ENCODE results near the gene NDUFA11.

NDUFA11 gene

GRCh38 chr19:5910638-5910907 lies 7.0 kb upstream of the NDUFA11 start:
- Histone ChIP-seq H3K27ac (no peak overlapping the region), H3K4me3 (no peak overlapping the region)
- no peak for DNase-seq (ENCODE audit: low spot score)
- no peak for TF ChIP-seq CTCF (IDR thresholded peaks at IDR 0.05)

- no peak overlapping the region for H3K4me3 ChIP-seq
- no peak overlapping the region for H3K27ac ChIP-seq
- no peak for TF ChIP-seq CTCF (IDR thresholded peaks at IDR 0.05)
- DNase-seq (ENCODE audit: low spot score) = no peak
Measured at GRCh38 chr19:5908773-5909442, 5.3 kb upstream of the NDUFA11 start.

DNA sequence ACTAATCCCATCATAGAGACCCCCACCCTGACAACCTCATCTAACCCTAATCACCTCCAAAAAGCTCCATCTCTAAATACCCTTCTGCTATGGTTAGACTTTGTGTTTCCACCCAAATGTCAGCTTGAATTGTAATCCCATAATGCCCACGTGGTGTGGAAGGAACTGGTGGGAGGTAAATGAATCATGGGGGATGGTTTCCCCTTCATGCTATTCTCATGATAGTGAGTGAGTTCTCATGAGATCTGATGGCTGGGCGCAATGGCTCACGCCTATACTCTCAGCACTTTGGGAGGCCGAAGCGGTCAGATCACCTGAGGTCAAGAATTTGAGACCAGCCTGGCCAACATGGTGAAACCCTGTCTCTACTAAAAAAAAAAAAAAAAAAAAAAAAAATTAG lies 3.7 kb upstream of the NDUFA11 start:
- Histone ChIP-seq H3K4me3 (no peak overlapping the region), H3K27ac (no peak overlapping the region)
- no peak for DNase-seq (ENCODE audit: low spot score)
- no peak for TF ChIP-seq CTCF (IDR thresholded peaks at IDR 0.05)

DNA sequence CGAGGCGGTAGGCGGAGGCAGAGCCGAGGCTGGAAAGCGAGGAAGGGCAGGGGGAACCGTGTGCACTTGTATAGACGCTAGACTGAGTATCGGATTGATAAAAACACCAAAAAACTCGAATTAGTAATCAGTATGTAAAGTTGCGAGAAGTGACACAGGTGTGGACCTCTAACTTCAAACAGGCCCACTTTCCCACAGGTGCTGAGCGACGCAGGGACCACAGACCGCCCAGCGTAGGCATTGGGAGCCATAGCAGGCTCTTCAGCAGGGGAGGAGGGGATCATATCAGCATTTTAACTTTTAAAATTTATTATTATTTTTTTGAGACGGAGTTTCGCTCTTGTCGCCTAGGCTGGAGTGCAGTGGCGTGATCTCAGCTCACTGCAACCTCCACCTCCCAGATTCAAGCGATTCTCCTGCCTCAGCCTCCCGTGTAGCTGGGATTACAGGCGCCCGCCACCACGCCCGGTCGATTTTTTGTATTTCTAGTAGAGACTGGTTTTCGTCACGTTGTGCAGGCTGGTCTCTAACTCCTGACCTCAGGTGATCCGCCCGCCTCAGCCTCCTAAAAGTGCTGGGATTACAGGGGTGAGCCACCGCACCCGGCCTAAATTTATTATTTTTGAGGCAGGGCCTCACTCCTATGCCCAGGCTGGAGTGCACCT lies 1.7 kb upstream of the NDUFA11 start:
- DNase-seq (ENCODE audit: low spot score) = no peak
- H3K4me3 ChIP-seq = peak overlapping the region; percentile 94
- peak overlapping the region; percentile 6 to 94 for H3K27ac ChIP-seq
- no peak for TF ChIP-seq CTCF (IDR thresholded peaks at IDR 0.05)

DNA sequence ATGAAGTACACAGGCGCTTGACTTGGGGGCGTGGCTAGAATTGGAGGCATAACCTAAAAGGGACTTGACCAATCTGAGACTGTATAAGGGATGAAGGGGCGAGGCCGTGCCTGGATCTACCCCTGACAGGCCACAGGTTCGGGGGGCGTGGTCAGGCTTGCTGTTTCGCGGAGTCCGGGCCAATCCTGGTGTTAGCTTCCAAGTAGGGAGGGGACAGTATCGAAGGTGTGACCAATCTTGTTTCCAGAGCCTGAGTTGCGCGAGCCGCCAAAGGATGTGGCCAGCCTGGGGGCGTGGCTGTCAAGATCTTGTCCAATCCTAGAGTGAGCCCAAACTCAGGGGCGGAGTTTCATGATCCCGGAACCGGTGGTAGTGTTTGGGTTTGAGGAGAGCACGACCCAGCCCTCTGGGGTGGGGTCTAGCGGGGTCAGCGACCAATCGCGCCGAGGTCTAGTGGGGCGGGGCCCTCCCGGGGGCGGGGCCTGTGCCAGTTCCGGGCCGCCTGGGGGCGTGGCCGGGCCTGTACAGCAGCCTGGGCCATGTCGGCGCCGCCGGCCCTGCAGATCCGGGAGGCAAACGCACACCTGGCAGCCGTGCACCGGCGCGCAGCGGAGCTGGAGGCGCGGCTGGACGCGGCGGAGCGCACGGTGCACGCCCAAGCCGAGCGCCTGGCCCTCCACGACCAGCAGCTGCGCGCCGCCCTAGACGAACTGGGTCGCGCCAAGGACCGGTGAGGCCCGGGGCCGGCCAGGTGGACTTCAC lies 943 bp upstream of the NDUFA11 start, which contains the start of gene VMAC:
Gene VMAC, plus strand, starts transcription at position 521 of the 762 bp plus-strand sequence. Its CDS starts 19 bp downstream, at position 540.
- no peak for TF ChIP-seq CTCF (IDR thresholded peaks at IDR 0.05)
- peak; percentile 100 for DNase-seq (ENCODE audit: low spot score)
- Histone ChIP-seq H3K4me3 (peak within 1 kb of the TSS; percentile 94), H3K27ac (peak within 1 kb of the TSS; percentile 91 to 94)

GRCh38 chr19:5903056-5903623 lies 450 bp downstream of the NDUFA11 start:
- no peak for DNase-seq (ENCODE audit: low spot score)
- no peak for TF ChIP-seq CTCF (IDR thresholded peaks at IDR 0.05)
- peak overlapping the region; percentile 91 to 94 for H3K27ac ChIP-seq
- H3K4me3 ChIP-seq = peak overlapping the region; percentile 94

Data from coronary artery (tissue), 2 donors.